ENCODE results near the gene SSB.

GRCh38 chr2:169798718-169799592 is at the start of gene SSB:
- no peak for TF ChIP-seq EZH2 (IDR thresholded peaks at IDR 0.05)
- TF ChIP-seq POLR2AphosphoS5 (IDR thresholded peaks at IDR 0.05; ENCODE audit: borderline replicate concordance, low read depth, low read length): peak; percentile 99
- no peak for TF ChIP-seq FOXP2 (optimal IDR thresholded peaks at IDR 0.05; ENCODE audit: control extremely low read depth, extremely low read length, insufficient read depth)

Data from SK-N-MC (cell line).